GM12878 (cell line): Measurements from ENCODE around the gene B3GALT6. TPM values are rescaled to one million over a fixed set of nuclear protein-coding genes. Genes with fewer than 3 reads are reported as not detected.

Source experiments
- ATF7 ChIP-seq: fragments of 450-650 bp; IDR thresholded peaks from 2 replicates; pipeline ENCODE4 v1.6.1; 2016; ENCODE audit warnings: low read depth, mild to moderate bottlenecking
- DPF2 ChIP-seq: fragments of 450-650 bp; IDR thresholded peaks from 2 replicates; pipeline ENCODE4 v1.6.1; 2017; ENCODE audit warnings: mild to moderate bottlenecking
- ELK1 ChIP-seq: IDR thresholded peaks from 2 replicates; pipeline ENCODE4 v1.6.1; 2012; ENCODE audit warnings: low read depth, low read length, improper control_type of control experiment
- GABPA ChIP-seq: IDR thresholded peaks from 2 replicates; pipeline ENCODE4 v1.6.1; 2014; ENCODE audit warnings: antibody characterized with exemption, low read depth, mild to moderate bottlenecking, inconsistent platforms
- IRF4 ChIP-seq: IDR thresholded peaks from 2 replicates; pipeline ENCODE4 v1.6.1; 2011; ENCODE audit warnings: low read depth, low read length
- JUNB ChIP-seq: IDR thresholded peaks from 2 replicates; pipeline ENCODE4 v1.6.1; 2016; ENCODE audit warnings: antibody characterized with exemption, mild to moderate bottlenecking
- KAT2A ChIP-seq: conservative IDR thresholded peaks from 2 replicates; pipeline ENCODE4 v1.6.1; 2011; ENCODE audit warnings: low read depth, low read length; ENCODE audit not compliant: control insufficient read depth
- NBN ChIP-seq: fragments of 450-650 bp; IDR thresholded peaks from 2 replicates; pipeline ENCODE4 v1.6.1; 2016
- PBX3 ChIP-seq: IDR thresholded peaks from 2 replicates; pipeline ENCODE4 v1.6.1; 2011; ENCODE audit warnings: mild to moderate bottlenecking, low read depth, low read length, moderate library complexity; ENCODE audit not compliant: insufficient replicate concordance
- POLR2AphosphoS2 ChIP-seq: IDR thresholded peaks from 2 replicates; pipeline ENCODE4 v1.6.1; 2011; ENCODE audit warnings: low read depth, mild to moderate bottlenecking, low read length, improper control_type of control experiment, moderate library complexity
- RB1 ChIP-seq: fragments of 450-650 bp; formaldehyde crosslinking; IDR thresholded peaks from 2 replicates; pipeline ENCODE4 v1.6.1; 2017; ENCODE audit warnings: mild to moderate bottlenecking, borderline replicate concordance
- RCOR1 ChIP-seq: conservative IDR thresholded peaks from 2 replicates; pipeline ENCODE4 v1.6.1; 2012; ENCODE audit warnings: low read depth, low read length, improper control_type of control experiment
- SMAD5 ChIP-seq: IDR thresholded peaks from 2 replicates; pipeline ENCODE4 v1.6.1; 2016; ENCODE audit warnings: antibody characterized with exemption, low read depth
- TCF12 ChIP-seq: IDR thresholded peaks from 2 replicates; pipeline ENCODE4 v1.6.1; 2011; ENCODE audit warnings: low read depth, mild to moderate bottlenecking, low read length
- YBX1 ChIP-seq: fragments of 450-650 bp; IDR thresholded peaks from 2 replicates; pipeline ENCODE4 v1.6.1; 2016; ENCODE audit warnings: antibody characterized with exemption
- ZBTB40 ChIP-seq: fragments of 450-650 bp; IDR thresholded peaks from 2 replicates; pipeline ENCODE4 v1.6.1; 2016; ENCODE audit warnings: mild to moderate bottlenecking, moderate library complexity, borderline replicate concordance
- ZNF217 ChIP-seq: fragments of 450-650 bp; IDR thresholded peaks from 2 replicates; pipeline ENCODE4 v1.6.1; 2017; ENCODE audit warnings: antibody characterized with exemption, mild to moderate bottlenecking
- ZNF592 ChIP-seq: fragments of 450-650 bp; IDR thresholded peaks from 2 replicates; pipeline ENCODE4 v1.6.1; 2017; ENCODE audit warnings: mild to moderate bottlenecking, moderate library complexity
- ZSCAN29 ChIP-seq: fragments of 450-650 bp; IDR thresholded peaks from 2 replicates; pipeline ENCODE4 v1.6.1; 2017; ENCODE audit warnings: mild to moderate bottlenecking, moderate library complexity
- polyA plus RNA-seq, 11 experiments: library from polyadenylated mRNA; depleted of rRNA in 4 of 11; unstranded in 6 of 11; stranded (reverse) in 5 of 11; fragments of >200 nt; fragmentation: Nextera tagmentation in 4 of 11; fragmentation: Illumina TruSeq in 1 of 11; extraction: Ambion mirVana in 4 of 11; extraction: Trizol in 1 of 11; gene quantifications; 1 replicate in 1 of 11; 2 replicates in 10 of 11; pipeline versions ENCODE4 v1.2.1 to v1.2.3, GENCODE V29; 2011 to 2016; ENCODE audit warnings: inconsistent platforms in 2 of 11, missing spikeins in 2 of 11, low read depth in 1 of 11
- total RNA-seq, 4 experiments: library from RNA; depleted of rRNA in 3 of 4; stranded (reverse); fragments of >200 nt in 3 of 4; fragmentation: Illumina TruSeq in 1 of 4; extraction: Trizol in 1 of 4; gene quantifications; 2 replicates each; pipeline versions ENCODE4 v1.2.1 to v1.2.3, GENCODE V29; 2013 to 2021

B3GALT6 gene
- total and polyA plus RNA-seq, 10 of the 15 experiments (the other 5 are each of a cell fraction or from before 2014, with no cell fraction given) = 0.53 to 20.8 (median 4.5) TPM

- TF ChIP-seq PBX3 (no peak), DPF2 (peak; percentile 81; the same call in 1 of the 2 replicates), ATF7 (no peak), JUNB (no peak), ZSCAN29 (peak; percentile 39; the same call in 1 of the 2 replicates), KAT2A (no peak), RCOR1 (peak; percentile 92; the same call in 1 of the 2 replicates), ZNF217 (peak; percentile 55; the same call in 1 of the 2 replicates), GABPA (no peak), IRF4 (no peak), RB1 (peak; percentile 97), SMAD5 (no peak), YBX1 (no peak), ZBTB40 (no peak), POLR2AphosphoS2 (no peak), ZNF592 (peak; percentile 52), NBN (no peak), TCF12 (no peak), ELK1 (0 out of 2 replicates have a peak, but pooled peaks have one; percentile 54)
Observed at GRCh38 chr1:1231400-1232207, 433 bp upstream of the B3GALT6 start, which contains the start of gene SDF4 (continued).
